H1 (cell line): Measurements from ENCODE around the gene EPHB6. TPM values are rescaled to one million over a fixed set of nuclear protein-coding genes. Genes with fewer than 3 reads are reported as not detected.

Experiments used
- CTCF ChIA-PET: fragments of 300-600 bp; sonication (Branson Sonifier 250); formaldehyde crosslinking; loops from one replicate; lab custom pipeline; 2021; ENCODE audit not compliant: partially characterized antibody; lab: Charles Lee
- POLR2A ChIA-PET: fragments of 300-600 bp; sonication (Branson Sonifier 250); formaldehyde crosslinking; loops from one replicate; lab custom pipeline; 2021; ENCODE audit warnings: inconsistent platforms; ENCODE audit not compliant: partially characterized antibody; lab: Charles Lee
- DNase-seq, 2 experiments: peaks; one replicate each; pipeline versions ENCODE4 v3.0.0 to v3.0.0-alpha.2; 2010 to 2022; ENCODE audit warnings: low spot score in 2 of 2, low read depth in 1 of 2, mixed read lengths in 1 of 2
- FAIRE-seq: peaks from 2 replicates; lab custom pipeline; 2011; peaks lifted over from hg19 to GRCh38; lab: Jason Lieb, UNC
- H2AFZ ChIP-seq: 2 replicates; pipeline ENCODE4 v1.8.1; 2012; ENCODE audit warnings: low read length, inconsistent platforms
- H2AK5ac ChIP-seq: 2 replicates; pipeline ENCODE4 v1.6.1; 2013; ENCODE audit warnings: low read depth, low read length
- H2BK120ac ChIP-seq: replicated peaks from 2 replicates; pipeline ENCODE3; 2013; ENCODE audit warnings: low read depth, low read length, inconsistent platforms
- H2BK12ac ChIP-seq: 2 replicates; pipeline ENCODE4 v1.6.1; 2013; ENCODE audit warnings: low read depth, low read length
- H2BK15ac ChIP-seq: 2 replicates; pipeline ENCODE4 v1.6.1; 2013; ENCODE audit warnings: low read length
- H2BK20ac ChIP-seq: 2 replicates; pipeline ENCODE4 v1.6.1; 2013; ENCODE audit warnings: low read length
- H2BK5ac ChIP-seq: 2 replicates; pipeline ENCODE4 v1.6.1; 2013; ENCODE audit warnings: low read depth, low read length
- H3K14ac ChIP-seq: 2 replicates; pipeline ENCODE4 v1.6.1; 2013; ENCODE audit warnings: inconsistent platforms; ENCODE audit not compliant: insufficient read length
- H3K18ac ChIP-seq: 2 replicates; pipeline ENCODE4 v1.6.1; 2013; ENCODE audit warnings: low read length; ENCODE audit errors: extremely low read depth
- H3K23ac ChIP-seq: 2 replicates; pipeline ENCODE4 v1.6.1; 2013; ENCODE audit warnings: inconsistent platforms; ENCODE audit not compliant: insufficient read length
- H3K23me2 ChIP-seq: 2 replicates; pipeline ENCODE4 v1.6.1; 2013; ENCODE audit warnings: low read depth, low read length
- H3K27ac ChIP-seq: 2 replicates; pipeline ENCODE4 v1.6.1; 2011; ENCODE audit warnings: low read depth, low read length, inconsistent platforms
- H3K27me3 ChIP-seq, 4 experiments: replicated peaks in 1 of 4; 1 replicate in 1 of 4; 2 replicates in 3 of 4; pipeline versions ENCODE4 v1.6.1 to v1.8.1; 2011 to 2013; ENCODE audit warnings: low read length in 3 of 4, mild to moderate bottlenecking in 3 of 4, inconsistent platforms in 2 of 4, mixed read lengths in 2 of 4, moderate library complexity in 1 of 4; ENCODE audit not compliant: control insufficient read depth in 3 of 4, insufficient read depth in 3 of 4; ENCODE audit errors: extremely low read depth in 1 of 4
- H3K36me3 ChIP-seq, 4 experiments: 2 replicates each; pipeline versions ENCODE4 v1.6.1 to v1.8.1; 2011 to 2013; ENCODE audit warnings: mild to moderate bottlenecking in 4 of 4, low read length in 3 of 4, moderate library complexity in 2 of 4, control low read depth in 1 of 4, inconsistent platforms in 1 of 4; ENCODE audit not compliant: insufficient read depth in 4 of 4, control insufficient read depth in 2 of 4
- H3K4ac ChIP-seq: replicated peaks from 2 replicates; pipeline ENCODE3; 2013; ENCODE audit warnings: low read length, low read depth, mixed read lengths, inconsistent platforms; ENCODE audit not compliant: insufficient read length
- H3K4me1 ChIP-seq, 4 experiments: replicated peaks in 1 of 4; 1 replicate in 1 of 4; 2 replicates in 3 of 4; pipeline versions ENCODE4 v1.6.1 to v1.8.1; 2011 to 2013; ENCODE audit warnings: low read length in 3 of 4, inconsistent platforms in 2 of 4, mixed read lengths in 1 of 4; ENCODE audit not compliant: insufficient read depth in 4 of 4, control insufficient read depth in 3 of 4
- H3K4me2 ChIP-seq, 2 experiments: 2 replicates each; pipeline versions ENCODE4 v1.6.1 to v1.8.1; 2011 to 2013; ENCODE audit warnings: low read depth in 2 of 2, low read length in 2 of 2, control low read depth in 1 of 2, inconsistent platforms in 1 of 2, mild to moderate bottlenecking in 1 of 2; ENCODE audit not compliant: insufficient read depth in 1 of 2
- H3K4me3 ChIP-seq, 4 experiments: fragments of 200-600, 300-600 bp in 1 of 4; sonication (generic), shearing (Covaris generic), sonication (Bioruptor Twin) in 1 of 4; 2 replicates each; pipeline versions ENCODE4 v1.5.1 to v1.8.1; 2011 to 2016; ENCODE audit warnings: low read length in 4 of 4, low read depth in 3 of 4, control low read depth in 2 of 4, inconsistent platforms in 2 of 4, mild to moderate bottlenecking in 2 of 4, mixed read lengths in 1 of 4, moderate library complexity in 1 of 4; ENCODE audit not compliant: insufficient read depth in 2 of 4; ENCODE audit errors: extremely low read depth in 1 of 4
- H3K56ac ChIP-seq: replicated peaks from 2 replicates; pipeline ENCODE3; 2013; ENCODE audit warnings: low read depth, mild to moderate bottlenecking, mixed read lengths, low read length, inconsistent platforms; ENCODE audit not compliant: insufficient read length
- H3K79me1 ChIP-seq: 2 replicates; pipeline ENCODE4 v1.6.1; 2013; ENCODE audit warnings: low read depth, low read length, control low read depth
- H3K79me2 ChIP-seq, 2 experiments: 2 replicates each; pipeline versions ENCODE4 v1.6.1 to v1.8.1; 2012 to 2013; ENCODE audit warnings: low read length in 2 of 2, mild to moderate bottlenecking in 2 of 2, inconsistent platforms in 1 of 2; ENCODE audit not compliant: insufficient read depth in 2 of 2, control insufficient read depth in 1 of 2
- H3K9ac ChIP-seq, 4 experiments: replicated peaks in 1 of 4; 1 replicate in 1 of 4; 2 replicates in 3 of 4; pipeline versions ENCODE4 v1.6.1 to v1.8.1; 2011 to 2013; ENCODE audit warnings: low read depth in 3 of 4, low read length in 3 of 4, control low read depth in 2 of 4, mild to moderate bottlenecking in 2 of 4, moderate library complexity in 2 of 4, inconsistent platforms in 1 of 4; ENCODE audit errors: extremely low read depth in 1 of 4
- H3K9me3 ChIP-seq, 2 experiments: 2 replicates each; pipeline versions ENCODE4 v1.6.1 to v1.8.1; 2012 to 2013; ENCODE audit warnings: mild to moderate bottlenecking in 2 of 2, moderate library complexity in 2 of 2, control low read depth in 1 of 2, inconsistent platforms in 1 of 2, low read depth in 1 of 2, low read length in 1 of 2, mixed read lengths in 1 of 2; ENCODE audit not compliant: insufficient read depth in 2 of 2
- H4K20me1 ChIP-seq, 2 experiments: replicated peaks in 1 of 2; 2 replicates each; pipeline versions ENCODE3 to v1.8.1; 2011 to 2013; ENCODE audit warnings: inconsistent platforms in 2 of 2, low read length in 2 of 2, mild to moderate bottlenecking in 1 of 2; ENCODE audit not compliant: insufficient read depth in 2 of 2, control insufficient read depth in 1 of 2
- H4K5ac ChIP-seq: 2 replicates; pipeline ENCODE4 v1.6.1; 2013; ENCODE audit warnings: low read length, low read depth, mixed read lengths, inconsistent platforms; ENCODE audit not compliant: insufficient read length
- H4K8ac ChIP-seq: 2 replicates; pipeline ENCODE4 v1.8.0; 2013; ENCODE audit warnings: mild to moderate bottlenecking, moderate library complexity, low read length, inconsistent platforms; ENCODE audit not compliant: insufficient read depth; ENCODE audit errors: extremely low read depth
- H4K91ac ChIP-seq: replicated peaks from 2 replicates; pipeline ENCODE3; 2013; ENCODE audit warnings: low read length, mixed read lengths, inconsistent platforms; ENCODE audit not compliant: insufficient read length
- CEBPB ChIP-seq: IDR thresholded peaks from 2 replicates; pipeline ENCODE4 v1.6.1; 2012; ENCODE audit warnings: low read depth, low read length
- GTF2F1 ChIP-seq: IDR thresholded peaks from 2 replicates; pipeline ENCODE4 v1.6.1; 2012; ENCODE audit warnings: low read depth, low read length, improper control_type of control experiment, borderline replicate concordance
- RAD21 ChIP-seq, 2 experiments: IDR thresholded peaks in 1 of 2; conservative IDR thresholded peaks in 1 of 2; 2 replicates each; pipeline ENCODE4 v1.6.1; 2011; ENCODE audit warnings: low read depth in 2 of 2, low read length in 2 of 2, improper control_type of control experiment in 1 of 2, inconsistent platforms in 1 of 2, mild to moderate bottlenecking in 1 of 2, moderate library complexity in 1 of 2
- polyA plus RNA-seq, 7 experiments: library from polyadenylated mRNA; depleted of rRNA in 3 of 7; stranded (reverse) in 5 of 7; unstranded in 2 of 7; fragments of >200 nt in 5 of 7; fragments of 200-250 nt in 2 of 7; gene quantifications; 1 replicate in 5 of 7; 2 replicates in 1 of 7; 4 replicates in 1 of 7; pipeline versions ENCODE4 v1.2.1 to v1.2.3, GENCODE V29; 2011 to 2013; ENCODE audit warnings: missing spikeins in 2 of 7, mixed read lengths in 2 of 7
- total RNA-seq: library from RNA; stranded (reverse); fragmentation: NEBNext Ultra II Directional; extraction: Animal tissue kit (Norgen Biotek cat#: 25700); gene quantifications from 2 replicates; pipeline ENCODE4 v1.2.1, GENCODE V29; 2021

EPHB6 gene
- total and polyA plus RNA-seq, 2 of the 8 experiments (the other 6 are each of a cell fraction or from before 2014, with no cell fraction given): 19.7 TPM

DNA sequence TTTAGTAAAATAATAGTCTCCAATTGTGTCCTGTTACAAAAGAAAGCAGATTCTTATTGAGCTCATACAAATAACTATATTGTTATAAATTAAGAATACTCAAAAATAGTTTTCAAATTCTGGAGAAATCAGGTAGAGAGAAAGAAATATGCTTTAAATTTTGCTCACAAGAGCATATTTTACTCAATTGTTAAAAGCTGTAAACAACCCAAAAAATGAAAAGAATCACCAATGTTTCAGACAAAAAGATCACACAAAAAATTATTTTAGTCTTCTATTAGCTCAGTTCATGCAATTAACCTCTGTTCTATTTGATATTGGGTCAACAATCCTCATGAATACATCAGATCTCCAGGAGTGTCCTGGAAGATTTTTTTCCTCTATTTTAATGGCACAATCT is 49.3 kb downstream of the EPHB6 start:
- Histone ChIP-seq H4K20me1 (no peaks in the 10 kb centered on the region), H3K18ac (no peak overlapping the region), H3K23ac (no peak overlapping the region), H3K79me1 (no peaks in the 10 kb centered on the region), H3K23me2 (no peaks in the 10 kb centered on the region), H2AFZ (no peak overlapping the region), H2BK20ac (no peak overlapping the region), H3K4me2 (no peak overlapping the region), H4K91ac (no peak overlapping the region), H3K36me3 (no peaks in the 10 kb centered on the region), H2BK15ac (no peak overlapping the region), H3K9ac (no peak overlapping the region), H3K4ac (no peak overlapping the region), H3K14ac (no peak overlapping the region), H3K56ac (no peak overlapping the region), H4K8ac (no peak overlapping the region), H2BK120ac (no peak overlapping the region), H3K4me3 (no peak overlapping the region), H3K27me3 (no peaks in the 10 kb centered on the region), H4K5ac (no peak overlapping the region), H2BK12ac (no peak overlapping the region), H3K27ac (no peak overlapping the region), H3K79me2 (no peaks in the 10 kb centered on the region), H3K4me1 (no peaks in the 10 kb centered on the region), H2AK5ac (no peak overlapping the region), H3K9me3 (peaks cover 26 to 31% of the 10 kb centered on the region in 2 experiments), H2BK5ac (no peak overlapping the region)
- CTCF ChIA-PET: interaction anchor here (0.7 to 1.2 kb wide), 4 partner anchors 22 to 100 kb away, joined by 3 to 4 read pairs (median 3); no protein-coding TSS in a partner anchor
- no peak for FAIRE-seq
- no peak for DNase-seq
- TF ChIP-seq RAD21 (IDR thresholded peaks at IDR 0.05 in 1 of 2, conservative IDR thresholded peaks at IDR 0.05 in 1 of 2; ENCODE audit: low read depth in 2 of 2, low read length in 2 of 2) (no peak), GTF2F1 (no peak), CEBPB (no peak)
- POLR2A ChIA-PET: no interaction called here
